Stimulated activated CD4-positive, alpha-beta T cell treated with anti-CD3 and anti-CD28 coated beads, Interleukin-4, amount 100 ng/mL, for 4 hours (primary cell): ENCODE results near the gene RIMKLA.
A peak's percentile ranks its signal among the peaks of the same experiment; 100 is the strongest.

Source experiments
- DNase-seq, 2 experiments: peaks; one replicate each; pipeline ENCODE4 v3.0.0-alpha.2; 2020

Gene RIMKLA

DNA sequence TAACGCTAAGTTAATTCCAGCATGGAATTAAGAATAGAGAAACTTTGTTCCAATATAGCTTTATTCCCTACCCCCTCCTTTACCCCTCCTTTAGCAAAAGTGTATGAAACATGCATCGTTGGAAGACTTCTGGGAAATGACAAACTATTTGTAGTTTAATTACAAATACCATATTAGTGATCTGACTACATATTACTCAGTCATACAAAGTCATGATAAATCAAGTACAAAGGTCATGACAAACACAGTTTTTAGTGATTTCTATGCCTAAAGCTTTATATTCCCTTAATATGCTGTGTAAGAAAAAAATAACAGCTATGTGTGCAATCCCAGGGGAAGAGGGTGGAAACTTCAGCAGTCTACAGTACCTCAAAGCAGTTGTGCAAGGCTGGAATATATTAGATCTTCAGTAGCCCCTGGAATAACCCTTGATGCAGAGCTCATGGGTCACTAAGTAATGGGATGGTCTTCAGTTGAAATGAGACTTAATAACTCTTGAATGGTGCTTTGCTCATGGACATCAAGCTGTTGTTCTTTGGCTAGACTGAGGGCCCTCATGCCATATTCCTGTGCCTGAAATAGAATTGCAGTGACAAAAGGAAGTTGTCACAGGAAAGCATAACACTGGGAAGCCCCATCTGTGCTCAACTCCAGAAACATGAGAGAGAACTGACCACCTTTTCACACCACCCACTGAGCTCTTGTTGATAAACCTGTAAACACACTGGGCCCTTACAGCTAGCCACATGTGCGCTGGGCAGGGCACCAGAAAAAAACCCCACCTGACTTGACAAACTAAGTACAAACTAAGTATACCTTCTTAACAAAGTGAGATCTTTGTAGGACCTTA is 49.9 kb downstream of the RIMKLA start:
- DNase-seq: no peak

DNA sequence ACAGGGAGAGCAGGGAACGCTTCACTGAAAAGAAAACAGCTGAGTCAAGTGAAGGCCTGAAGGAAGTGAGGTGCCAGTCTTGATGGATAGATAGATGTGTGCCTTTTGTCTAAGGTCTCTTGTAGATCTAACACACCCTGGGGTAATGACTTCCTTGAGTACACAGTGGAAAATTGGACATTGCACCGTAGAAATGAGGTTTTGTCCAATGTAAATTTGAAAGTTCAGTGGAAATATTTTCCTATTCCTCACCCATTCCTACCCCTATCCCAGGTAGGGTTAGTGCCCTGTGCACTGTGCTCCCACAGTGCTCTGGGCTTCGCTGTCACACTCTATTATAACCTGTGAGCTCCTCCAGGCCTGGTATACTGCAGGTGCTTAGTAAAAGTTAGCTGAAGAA is 50.9 kb downstream of the RIMKLA start:
- DNase-seq: no peak

GRCh38 chr1:42432714-42433113 is 52.1 kb downstream of the RIMKLA start:
- DNase-seq: no peak

- no peak for DNase-seq
These were observed 52.8 kb downstream of the RIMKLA start for GRCh38 chr1:42433369-42433768.

- no peak for DNase-seq
These were observed 53.7 kb downstream of the RIMKLA start for GRCh38 chr1:42434340-42434739.

- DNase-seq: no peak
These were observed 59.3 kb downstream of the RIMKLA start for GRCh38 chr1:42439940-42440339.

- DNase-seq: no peak
These were observed 62.1 kb downstream of the RIMKLA start for GRCh38 chr1:42442662-42443061.

GRCh38 chr1:42449256-42449655 is 68.7 kb downstream of the RIMKLA start:
- DNase-seq: no peak

DNA sequence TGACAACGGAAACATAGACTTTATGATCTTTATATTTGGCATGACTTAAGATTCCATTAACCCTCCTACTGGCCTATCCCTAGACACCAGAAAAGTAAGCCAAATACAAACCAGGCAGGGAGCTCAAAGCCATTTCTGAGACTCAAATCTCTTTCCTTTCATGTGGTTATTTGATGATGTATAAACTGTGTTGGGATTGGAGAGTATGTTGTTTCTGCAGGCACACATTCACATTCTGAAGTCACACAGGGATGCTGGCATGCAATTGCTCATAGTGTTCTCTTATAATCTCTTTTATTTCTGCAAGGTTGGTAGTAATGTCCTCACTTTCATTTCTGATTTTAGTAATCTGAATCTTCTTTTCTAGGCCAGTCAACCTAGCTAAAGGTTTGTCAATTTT is 69.5 kb downstream of the RIMKLA start:
- DNase-seq: no peak

DNA sequence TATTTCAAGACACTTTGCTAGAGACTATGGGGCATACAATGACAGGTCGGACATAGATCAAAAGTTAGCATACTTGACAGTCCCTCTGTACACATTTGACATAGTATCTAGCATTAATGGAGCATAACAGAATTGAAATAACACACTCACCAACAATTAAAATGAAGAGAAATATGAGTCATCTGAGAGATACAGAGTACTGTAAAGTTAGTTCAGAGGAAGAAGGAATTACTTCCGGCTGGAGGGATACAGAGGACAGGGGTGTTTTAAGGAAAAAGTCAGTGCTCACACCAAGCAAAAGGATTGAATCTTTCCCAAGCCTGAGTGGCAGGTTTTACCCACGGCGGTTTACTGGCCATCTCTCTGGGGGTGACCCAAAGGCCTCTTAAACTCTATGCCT is 72.8 kb downstream of the RIMKLA start:
- no peak for DNase-seq

GRCh38 chr1:42454403-42454802 is 73.8 kb downstream of the RIMKLA start:
- no peak for DNase-seq

DNA sequence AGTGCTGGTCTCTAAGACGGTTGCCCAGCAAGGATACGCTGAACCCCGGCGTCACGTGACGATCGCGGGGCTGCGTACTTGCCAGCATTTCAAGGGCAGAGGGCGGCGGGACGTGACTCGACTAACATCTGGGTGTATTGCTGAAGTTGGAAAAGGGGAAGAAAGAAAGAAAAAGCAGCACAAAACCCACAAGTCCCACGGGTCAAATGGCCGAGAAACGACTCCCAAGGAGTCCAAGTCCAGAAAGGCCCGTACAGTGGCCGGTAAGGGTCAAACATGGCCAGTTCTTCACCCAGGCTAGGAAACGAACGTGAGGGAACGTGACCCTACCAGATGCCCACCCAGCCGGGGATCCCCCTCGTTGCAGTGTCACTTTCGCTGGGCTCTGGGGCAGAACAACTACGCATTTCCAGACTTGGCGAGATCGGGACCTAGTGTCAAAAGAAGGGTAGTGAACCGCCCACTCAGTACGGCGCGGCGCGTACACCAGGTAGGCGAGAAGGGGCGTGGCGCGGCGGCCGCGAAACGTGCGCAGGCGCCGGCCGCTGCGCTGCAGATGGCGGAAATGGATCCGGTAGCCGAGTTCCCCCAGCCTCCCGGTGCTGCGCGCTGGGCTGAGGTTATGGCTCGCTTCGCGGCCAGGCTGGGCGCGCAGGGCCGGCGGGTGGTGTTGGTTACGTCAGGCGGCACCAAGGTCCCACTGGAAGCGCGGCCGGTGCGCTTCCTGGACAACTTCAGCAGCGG is 75.6 kb downstream of the RIMKLA start, which contains the start of the genes PPCS and ZMYND12:
TSS of gene PPCS (plus strand) at position 534 of the 744 bp plus-strand sequence. CDS start at position 557, 23 bp downstream.
TSS of gene ZMYND12 (minus strand) at position 13 of the 744 bp plus-strand sequence. CDS start 25 bp downstream, outside the sequence.
- peak; percentile 89 to 93 for DNase-seq

- peak; percentile 46 to 49 for DNase-seq
These were observed 76.1 kb downstream of the RIMKLA start for GRCh38 chr1:42456754-42457089.

- DNase-seq: no peak
These were observed 80.6 kb downstream of the RIMKLA start for GRCh38 chr1:42461196-42461595.

DNA sequence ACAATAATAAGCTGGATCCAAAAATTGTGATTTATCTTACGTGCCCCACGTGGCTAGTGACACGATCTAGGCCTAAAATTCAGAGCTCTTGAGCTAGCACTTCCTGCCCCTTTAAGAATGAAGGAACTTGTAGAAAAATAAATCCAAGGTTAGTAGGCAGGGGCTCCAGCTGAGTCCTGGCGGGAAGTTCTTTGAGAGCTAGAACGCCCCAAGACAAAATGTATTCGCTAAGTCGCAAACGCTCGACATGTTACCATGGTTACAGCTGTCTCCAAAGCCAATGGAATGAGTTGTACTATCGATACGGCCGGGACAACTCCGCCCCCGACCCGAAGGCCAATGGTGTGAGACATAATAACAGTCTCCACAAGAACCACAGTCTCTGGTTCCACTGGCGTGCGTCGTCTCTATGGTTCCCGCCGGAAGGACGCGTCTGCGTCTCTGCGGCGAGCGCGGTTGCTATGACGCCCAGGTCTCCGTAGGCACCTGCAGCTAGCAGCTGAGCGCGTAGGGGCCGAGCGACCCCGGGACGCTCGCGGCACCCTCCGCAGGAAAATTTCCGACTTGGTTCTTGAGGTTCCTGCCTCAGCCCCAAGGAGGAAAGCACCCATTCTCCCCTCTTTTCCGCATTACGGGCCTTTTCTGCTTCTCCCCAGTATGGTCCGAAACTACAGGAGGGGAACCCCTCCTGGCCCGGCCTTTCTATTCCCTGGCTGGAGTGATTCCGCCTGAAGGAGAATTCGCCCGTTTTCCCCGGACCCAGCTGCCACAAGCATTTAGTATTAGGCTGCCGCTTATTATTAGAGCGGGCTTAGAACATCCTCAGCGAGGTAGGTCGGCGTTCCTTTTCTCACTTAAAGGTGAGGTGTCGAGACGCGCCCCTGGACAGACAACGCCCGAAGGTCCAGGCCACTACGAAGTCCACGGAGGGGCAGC is 82.5 kb downstream of the RIMKLA start, which contains the start of gene CCDC30:
TSS of gene CCDC30 (plus strand) at position 459 of the 936 bp plus-strand sequence. CDS start 17,266 bp downstream, outside the sequence.
- DNase-seq: peak; percentile 85 to 97

DNA sequence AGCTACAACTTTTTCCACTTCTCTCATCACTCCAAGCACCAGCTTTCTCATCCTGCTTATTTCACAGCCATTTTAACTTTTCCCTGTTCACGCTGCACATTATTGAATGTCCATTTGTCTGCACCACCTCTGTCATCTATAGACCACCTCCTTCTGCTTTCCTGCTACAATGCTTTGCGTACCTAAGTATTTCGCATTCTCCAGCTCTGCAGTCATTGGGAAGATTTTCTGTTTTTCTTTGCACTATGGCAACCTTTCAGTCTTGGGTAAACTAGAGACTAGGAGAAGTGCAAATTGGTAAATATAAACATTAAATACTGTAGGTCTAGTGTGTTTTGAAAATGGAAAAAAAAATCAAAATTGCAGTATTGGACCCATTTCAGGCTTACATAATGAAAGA is 83.3 kb downstream of the RIMKLA start:
- no peak for DNase-seq

DNA sequence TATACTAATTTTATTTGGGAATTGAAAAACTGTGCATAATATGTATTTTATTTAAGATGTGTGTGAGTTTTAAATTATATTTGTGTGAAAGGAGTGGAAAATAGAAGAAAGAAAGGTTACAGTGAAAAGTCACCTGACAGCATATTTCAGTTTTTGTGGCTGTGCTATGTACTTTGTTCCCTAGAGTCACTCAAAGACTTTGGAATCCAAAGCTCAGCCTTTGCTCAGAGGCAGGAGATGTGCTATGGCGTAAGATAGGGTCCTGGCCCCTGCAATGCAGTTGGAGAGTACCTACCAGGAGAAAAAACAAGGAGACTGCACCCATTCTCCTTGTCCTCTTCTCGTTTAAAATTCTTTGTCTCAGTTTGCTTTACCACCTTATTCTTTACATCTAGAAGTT is 85.4 kb downstream of the RIMKLA start:
- DNase-seq: no peak

DNA sequence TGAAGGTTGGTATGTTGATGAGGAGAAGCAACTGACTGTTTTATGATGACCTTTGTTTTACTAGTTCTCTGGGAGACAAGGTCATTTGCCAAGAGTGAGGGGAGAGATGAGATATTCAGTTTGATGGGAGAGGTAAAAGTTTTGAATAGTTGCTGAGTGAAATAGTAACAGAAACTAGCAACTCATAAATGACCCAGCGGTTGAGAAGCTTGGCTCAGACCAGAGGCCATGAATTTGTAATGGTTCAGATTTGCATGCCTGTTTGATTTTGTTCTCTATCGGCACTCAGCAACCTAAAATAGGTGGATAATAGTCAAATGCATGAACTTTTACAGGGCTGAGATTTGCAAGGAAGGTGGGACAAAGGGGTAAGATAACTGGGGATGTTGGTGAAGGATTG is 89.1 kb downstream of the RIMKLA start:
- DNase-seq: no peak
